HEK293 (cell line): ENCODE measurements around the gene RASGEF1B.

Experiments
- CTCF ChIP-seq: fragments of 450-650 bp; formaldehyde crosslinking; IDR thresholded peaks from 2 replicates; pipeline ENCODE4 v1.5.1; 2016; ENCODE audit warnings: missing biosample characterization, missing genetic modification characterization
- GLIS1 ChIP-seq: fragments of 450-650 bp; formaldehyde crosslinking; IDR thresholded peaks from 2 replicates; pipeline ENCODE4 v1.5.1; 2016; ENCODE audit warnings: missing biosample characterization, missing genetic modification characterization
- KLF9 ChIP-seq: fragments of 450-650 bp; formaldehyde crosslinking; IDR thresholded peaks from 2 replicates; pipeline ENCODE4 v1.5.1; 2016; ENCODE audit warnings: missing biosample characterization, missing genetic modification characterization, low read depth
- ZBTB10 ChIP-seq: fragments of 450-650 bp; formaldehyde crosslinking; IDR thresholded peaks from 2 replicates; pipeline ENCODE4 v1.5.1; 2016; ENCODE audit warnings: missing biosample characterization, missing genetic modification characterization
- ZNF174 ChIP-seq: fragments of 450-650 bp; formaldehyde crosslinking; IDR thresholded peaks from 2 replicates; pipeline ENCODE4 v1.5.0; 2017; ENCODE audit warnings: missing biosample characterization, mild to moderate bottlenecking, missing genetic modification characterization
- ZNF221 ChIP-seq: fragments of 450-650 bp; formaldehyde crosslinking; IDR thresholded peaks from 2 replicates; pipeline ENCODE4 v1.5.1; 2017; ENCODE audit warnings: missing biosample characterization, missing genetic modification characterization, borderline replicate concordance
- ZNF335 ChIP-seq: fragments of 450-650 bp; formaldehyde crosslinking; conservative IDR thresholded peaks from 2 replicates; pipeline ENCODE4 v1.5.1; 2016; ENCODE audit warnings: missing biosample characterization, missing genetic modification characterization
- ZNF561 ChIP-seq: fragments of 450-650 bp; IDR thresholded peaks from 2 replicates; pipeline ENCODE4 v1.5.1; 2018; ENCODE audit warnings: missing biosample characterization, missing genetic modification characterization, borderline replicate concordance
- ZNF670 ChIP-seq: fragments of 450-650 bp; formaldehyde crosslinking; IDR thresholded peaks from 2 replicates; pipeline ENCODE4 v1.5.1; 2016; ENCODE audit warnings: missing biosample characterization, missing genetic modification characterization, low read depth
- ZNF776 ChIP-seq: fragments of 450-650 bp; formaldehyde crosslinking; IDR thresholded peaks from 2 replicates; pipeline ENCODE4 v1.5.0; 2017; ENCODE audit warnings: missing biosample characterization, missing genetic modification characterization, borderline replicate concordance

DNA sequence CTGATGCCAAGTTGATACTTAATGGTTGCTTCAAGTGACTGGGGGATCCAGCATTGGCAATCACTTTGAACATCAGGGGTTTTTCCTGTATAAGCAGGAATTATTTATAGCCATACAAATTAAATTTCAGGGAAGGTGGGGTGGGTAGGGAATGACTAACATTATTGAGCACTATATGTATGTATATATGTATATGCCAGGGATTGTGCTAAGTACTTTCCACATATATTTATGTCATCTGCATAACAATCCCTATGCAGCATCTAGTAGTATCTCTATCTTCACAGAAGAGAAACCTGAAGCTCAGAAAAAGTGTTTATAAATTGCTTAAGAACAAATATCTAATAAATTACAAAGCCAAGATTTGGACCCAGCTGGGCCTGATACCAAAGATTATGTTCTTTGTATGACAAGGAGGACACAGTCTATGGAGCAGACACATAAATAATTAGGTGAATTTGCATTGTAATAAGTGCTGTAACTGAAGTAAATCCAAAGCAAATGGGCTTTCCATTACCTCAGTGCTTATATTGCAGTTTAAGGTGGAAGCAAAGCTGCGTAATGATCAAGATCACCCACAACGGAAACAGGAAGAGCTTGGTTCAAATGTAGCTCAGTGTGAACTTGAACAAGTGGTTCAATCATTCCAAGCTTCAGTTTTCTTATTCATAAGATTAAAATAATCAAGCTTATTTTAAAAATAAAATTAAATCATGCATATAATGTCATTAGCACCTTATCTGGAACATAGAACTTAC is 18.9 kb upstream of the RASGEF1B start:
- TF ChIP-seq ZNF335 (tag by site-specific recombination) (no peak), GLIS1 (no peak), ZNF776 (tag by site-specific recombination) (no peak), ZNF221 (tag by site-specific recombination) (no peak), CTCF (tag by site-specific recombination) (no peak), ZBTB10 (tag by site-specific recombination) (no peak), ZNF561 (no peak), ZNF670 (tag by site-specific recombination) (no peak), ZNF174 (no peak), KLF9 (tag by site-specific recombination) (no peak)
